Keratinocyte (primary cell): ENCODE data around the gene BUB1. TPM values are rescaled to one million over a fixed set of nuclear protein-coding genes. Genes with fewer than 3 reads are reported as not detected.

Source experiments
- DNase-seq: peaks from one replicate; pipeline ENCODE4 v3.0.0-alpha.2; 2011; ENCODE audit warnings: low read depth, missing footprints, low spot score
- FAIRE-seq: peaks from 2 replicates; lab custom pipeline; 2011; peaks lifted over from hg19 to GRCh38; lab: Jason Lieb, UNC
- H2AFZ ChIP-seq: 2 replicates; pipeline ENCODE4 v1.6.0; 2012; ENCODE audit warnings: low read length, control low read depth, inconsistent platforms; ENCODE audit not compliant: control insufficient read depth
- H3K27ac ChIP-seq: 2 replicates; pipeline ENCODE4 v1.5.1; 2011; ENCODE audit warnings: low read length; ENCODE audit not compliant: control insufficient read depth, insufficient read depth
- H3K27me3 ChIP-seq: 3 replicates; pipeline ENCODE4 v1.6.0; 2011; ENCODE audit warnings: low read length; ENCODE audit not compliant: control insufficient read depth, insufficient read depth; ENCODE audit errors: extremely low read depth
- H3K36me3 ChIP-seq, 2 experiments: 2 replicates in 1 of 2; 3 replicates in 1 of 2; pipeline ENCODE4 v1.5.1; 2011; ENCODE audit warnings: low read length in 2 of 2, mild to moderate bottlenecking in 1 of 2; ENCODE audit not compliant: control insufficient read depth in 2 of 2, insufficient read depth in 2 of 2; ENCODE audit errors: extremely low read depth in 1 of 2
- H3K4me1 ChIP-seq: 3 replicates; pipeline ENCODE4 v1.5.1; 2011; ENCODE audit warnings: low read length; ENCODE audit not compliant: control insufficient read depth, insufficient read depth; ENCODE audit errors: extremely low read depth
- H3K4me2 ChIP-seq: 3 replicates; pipeline ENCODE4 v1.6.0; 2011; ENCODE audit warnings: low read depth, low read length; ENCODE audit not compliant: control insufficient read depth, insufficient read depth; ENCODE audit errors: extremely low read depth
- H3K4me3 ChIP-seq, 3 experiments: fragments of 200-600 bp in 1 of 3; sonication (generic) in 1 of 3; 2 replicates in 2 of 3; 3 replicates in 1 of 3; pipeline ENCODE4 v1.5.1; 2011 to 2016; ENCODE audit warnings: low read length in 3 of 3, mild to moderate bottlenecking in 3 of 3, control low read depth in 2 of 3, inconsistent platforms in 1 of 3, low read depth in 1 of 3, mixed read lengths in 1 of 3, mixed run types in 1 of 3, moderate library complexity in 1 of 3; ENCODE audit not compliant: control insufficient read depth in 2 of 3, insufficient read depth in 2 of 3; ENCODE audit errors: extremely low read depth in 1 of 3
- H3K79me2 ChIP-seq: 2 replicates; pipeline ENCODE4 v1.6.0; 2012; ENCODE audit warnings: low read length; ENCODE audit not compliant: control insufficient read depth, insufficient read depth
- H3K9ac ChIP-seq: 3 replicates; pipeline ENCODE4 v1.6.0; 2011; ENCODE audit warnings: low read length; ENCODE audit not compliant: control insufficient read depth, insufficient read depth; ENCODE audit errors: extremely low read depth
- H3K9me1 ChIP-seq: 3 replicates; pipeline ENCODE4 v1.6.0; 2011; ENCODE audit warnings: low read length; ENCODE audit not compliant: control insufficient read depth, insufficient read depth; ENCODE audit errors: extremely low read depth
- H3K9me3 ChIP-seq: 2 replicates; pipeline ENCODE4 v1.5.1; 2012; ENCODE audit warnings: low read depth, low read length; ENCODE audit not compliant: control insufficient read depth
- H4K20me1 ChIP-seq: 3 replicates; pipeline ENCODE4 v1.6.0; 2011; ENCODE audit warnings: low read length; ENCODE audit not compliant: control insufficient read depth, insufficient read depth; ENCODE audit errors: extremely low read depth
- EZH2 ChIP-seq: IDR thresholded peaks from one replicate; pipeline ENCODE4 v1.6.1; 2012; ENCODE audit warnings: inconsistent platforms, mild to moderate bottlenecking, low read length, moderate library complexity
- dilution Hi-C: fragments of 300-500 bp; cut with MboI; formaldehyde crosslinking; loops from one replicate; pipeline ENCODE4 v1.7.0; 2020; ENCODE audit warnings: low sequenced_read_pairs; ENCODE audit not compliant: extremely low pct_ligation_motif_present
- polyA plus RNA-seq, 5 experiments: library from polyadenylated mRNA; depleted of rRNA in 3 of 5; stranded (reverse) in 3 of 5; stranded (forward) in 1 of 5; unstranded in 1 of 5; fragments of >200 nt; gene quantifications; 1 replicate in 1 of 5; 2 replicates in 3 of 5; 3 replicates in 1 of 5; pipeline versions ENCODE4 v1.2.1 to v1.2.3, GENCODE V29; 2011 to 2012; ENCODE audit warnings: missing spikeins in 2 of 5, low read depth in 1 of 5, low replicate concordance in 1 of 5
- TF ChIP-seq, protein P1 (sequence below), 3 experiments: IDR thresholded peaks in 1 of 3; conservative IDR thresholded peaks in 1 of 3; optimal IDR thresholded peaks in 1 of 3; 2 replicates in 2 of 3; 3 replicates in 1 of 3; pipeline versions ENCODE3 to v1.5.1; 2011; ENCODE audit warnings: low read length in 3 of 3, mild to moderate bottlenecking in 3 of 3, moderate library complexity in 2 of 3, control low read depth in 1 of 3, inconsistent platforms in 1 of 3; ENCODE audit not compliant: insufficient read depth in 2 of 3; ENCODE audit errors: extremely low read depth in 1 of 3

Gene BUB1
- polyA plus RNA-seq, 1 donor (not counting 4 experiments of a cell fraction or from before 2014, with no cell fraction given), result 24.7 TPM

DNA sequence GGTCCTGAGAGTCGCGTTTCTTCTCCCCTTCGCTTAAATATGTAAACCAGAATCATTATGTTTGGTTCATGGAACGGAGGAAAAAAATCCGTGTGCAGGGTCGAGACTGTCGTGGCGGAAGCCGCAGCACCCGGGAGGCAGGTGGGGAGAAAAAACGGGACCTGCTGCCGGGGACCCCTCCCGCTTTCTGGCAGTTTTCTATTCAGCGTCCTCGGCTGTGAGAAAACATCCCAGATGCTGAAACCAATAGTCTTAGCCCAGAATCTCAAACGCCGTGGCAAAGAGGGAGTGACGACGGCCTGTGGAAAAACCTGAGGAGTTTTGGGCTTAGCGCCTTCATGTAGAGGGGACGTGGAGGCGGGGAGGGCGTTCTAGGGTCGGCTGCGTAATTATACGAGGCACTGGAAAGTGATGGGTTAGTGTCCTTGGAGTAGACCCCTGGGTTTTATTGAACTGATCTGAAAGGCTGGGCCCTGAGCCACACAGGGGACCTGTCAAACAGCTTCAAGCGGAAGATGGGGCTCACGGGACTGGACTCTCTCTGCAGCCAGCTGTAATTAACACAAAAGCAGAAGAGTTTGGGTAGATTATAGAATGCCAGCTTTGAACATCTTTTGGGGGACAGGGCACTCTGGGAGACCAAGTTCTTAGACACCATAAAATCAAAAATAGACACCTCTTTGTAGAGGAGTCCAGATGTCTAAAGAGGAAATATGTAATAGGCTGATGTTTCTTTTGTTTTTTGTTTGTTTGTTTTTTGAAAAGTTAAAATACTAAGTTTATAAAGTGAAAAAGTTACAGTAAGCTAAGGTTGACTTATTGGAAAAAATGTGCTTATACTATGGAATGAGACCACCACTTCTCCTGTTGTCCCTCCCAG lies 834 bp upstream of the BUB1 start:
- Histone ChIP-seq H3K36me3 (no peaks in the 10 kb centered on the region), H4K20me1 (no peaks in the 10 kb centered on the region), H3K4me1 (peaks cover 26% of the 10 kb centered on the region), H3K27me3 (no peaks in the 10 kb centered on the region), H3K79me2 (peaks cover 26% of the 10 kb centered on the region), H3K4me2 (peak overlapping the region; percentile 91), H3K9me3 (no peaks in the 10 kb centered on the region), H3K27ac (peak overlapping the region; percentile 80), H3K9me1 (no peaks in the 10 kb centered on the region), H3K9ac (peak overlapping the region; percentile 84), H2AFZ (peak overlapping the region; percentile 89), H3K4me3 (peak overlapping the region; percentile 77 to 86 (median 82))
- no peak for TF ChIP-seq EZH2
- TF ChIP-seq, protein P1, sequence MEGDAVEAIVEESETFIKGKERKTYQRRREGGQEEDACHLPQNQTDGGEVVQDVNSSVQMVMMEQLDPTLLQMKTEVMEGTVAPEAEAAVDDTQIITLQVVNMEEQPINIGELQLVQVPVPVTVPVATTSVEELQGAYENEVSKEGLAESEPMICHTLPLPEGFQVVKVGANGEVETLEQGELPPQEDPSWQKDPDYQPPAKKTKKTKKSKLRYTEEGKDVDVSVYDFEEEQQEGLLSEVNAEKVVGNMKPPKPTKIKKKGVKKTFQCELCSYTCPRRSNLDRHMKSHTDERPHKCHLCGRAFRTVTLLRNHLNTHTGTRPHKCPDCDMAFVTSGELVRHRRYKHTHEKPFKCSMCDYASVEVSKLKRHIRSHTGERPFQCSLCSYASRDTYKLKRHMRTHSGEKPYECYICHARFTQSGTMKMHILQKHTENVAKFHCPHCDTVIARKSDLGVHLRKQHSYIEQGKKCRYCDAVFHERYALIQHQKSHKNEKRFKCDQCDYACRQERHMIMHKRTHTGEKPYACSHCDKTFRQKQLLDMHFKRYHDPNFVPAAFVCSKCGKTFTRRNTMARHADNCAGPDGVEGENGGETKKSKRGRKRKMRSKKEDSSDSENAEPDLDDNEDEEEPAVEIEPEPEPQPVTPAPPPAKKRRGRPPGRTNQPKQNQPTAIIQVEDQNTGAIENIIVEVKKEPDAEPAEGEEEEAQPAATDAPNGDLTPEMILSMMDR (optimal IDR thresholded peaks at IDR 0.05 in 1 of 3, IDR thresholded peaks at IDR 0.05 in 1 of 3, conservative IDR thresholded peaks at IDR 0.05 in 1 of 3; ENCODE audit: extremely low read depth in 1 of 3, insufficient read depth in 2 of 3, low read length in 3 of 3), result no peak
- no peak for FAIRE-seq
- dilution Hi-C loops, result no loop called here
- no peak for DNase-seq

DNA sequence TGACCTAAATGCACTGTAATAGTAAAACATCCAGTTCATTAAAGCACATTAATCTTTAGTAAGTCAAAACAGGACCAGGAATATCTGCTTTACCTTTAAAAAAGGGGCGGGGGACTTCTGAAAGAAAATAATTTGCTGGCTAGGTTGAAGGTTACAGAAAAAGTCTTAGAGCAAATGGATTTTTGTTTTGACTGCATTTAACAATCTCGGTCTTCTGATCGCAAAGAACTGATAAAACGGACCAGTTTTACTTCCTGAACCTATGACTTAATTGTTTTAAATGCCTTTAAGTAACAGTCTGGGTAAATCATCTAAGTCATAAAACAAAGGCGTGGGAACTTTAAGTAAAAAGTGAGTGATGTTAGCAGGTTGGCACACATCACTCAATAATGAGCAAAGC lies 783 bp downstream of the BUB1 start:
- Histone ChIP-seq H4K20me1 (no peaks in the 10 kb centered on the region), H3K9me1 (no peaks in the 10 kb centered on the region), H3K4me3 (peak overlapping the region; percentile 82 to 89 (median 86)), H2AFZ (no peak overlapping the region), H3K27ac (peak overlapping the region; percentile 67), H3K4me2 (peak overlapping the region; percentile 93), H3K36me3 (peaks cover 0 to 6% of the 10 kb centered on the region in 2 experiments), H3K27me3 (no peaks in the 10 kb centered on the region), H3K4me1 (peaks cover 26% of the 10 kb centered on the region), H3K79me2 (peaks cover 26% of the 10 kb centered on the region), H3K9ac (peak overlapping the region; percentile 84), H3K9me3 (no peaks in the 10 kb centered on the region)
- TF ChIP-seq EZH2, result no peak
- TF ChIP-seq, protein P1 (optimal IDR thresholded peaks at IDR 0.05 in 1 of 3, IDR thresholded peaks at IDR 0.05 in 1 of 3, conservative IDR thresholded peaks at IDR 0.05 in 1 of 3; ENCODE audit: extremely low read depth in 1 of 3, insufficient read depth in 2 of 3, low read length in 3 of 3), result no peak
- no peak for DNase-seq
- dilution Hi-C loops, result no loop called here
- no peak for FAIRE-seq
